ENCODE measurements around the gene SLC35A3. TPM values are rescaled to one million over a fixed set of nuclear protein-coding genes. Genes with fewer than 3 reads are reported as not detected.

The SLC35A3 gene
- total RNA-seq, 3 donors from 2014 or later (not counting 1 experiment from before 2014, with no cell fraction given): 40.2 to 49.8 (median 43.1) TPM

DNA sequence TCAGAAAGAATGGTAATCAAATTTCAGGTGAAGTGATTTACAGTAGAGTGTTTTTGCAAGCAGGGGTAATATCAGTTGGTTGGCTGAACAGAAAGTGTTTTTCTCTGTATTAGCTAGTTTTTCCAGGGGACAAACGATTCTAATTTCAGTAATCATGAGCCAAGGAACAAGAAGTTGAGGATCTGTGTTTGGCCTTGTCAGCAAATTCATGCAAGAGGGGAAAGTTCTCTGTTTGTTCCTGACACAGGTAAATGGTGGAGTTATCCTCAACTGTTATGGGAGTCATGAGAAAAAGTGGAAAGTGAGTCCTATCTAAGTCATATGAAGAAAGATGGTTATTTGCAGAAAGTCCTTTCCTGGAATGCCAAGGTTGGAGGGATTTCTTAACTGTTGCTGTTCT lies 24.6 kb upstream of the SLC35A3 start:
- H3K4me1 Mint-ChIP-seq: no peaks in the 10 kb centered on the region
- Histone ChIP-seq H3K27ac (ENCODE audit: low read length) (no peak overlapping the region), H3K9me3 (ENCODE audit: control insufficient read depth, insufficient read depth, low read length) (no peaks in the 10 kb centered on the region), H3K36me3 (ENCODE audit: control insufficient read depth, insufficient read depth, low read length) (no peaks in the 10 kb centered on the region), H3K4me1 (ENCODE audit: control insufficient read depth, insufficient read depth, low read length) (no peaks in the 10 kb centered on the region), H3K4me3 (ENCODE audit: low read length) (no peak overlapping the region), H3K27me3 (ENCODE audit: control insufficient read depth, insufficient read depth, low read length) (no peaks in the 10 kb centered on the region)
- no peaks in the 10 kb centered on the region for H3K36me3 Mint-ChIP-seq
- TF ChIP-seq, protein P1, sequence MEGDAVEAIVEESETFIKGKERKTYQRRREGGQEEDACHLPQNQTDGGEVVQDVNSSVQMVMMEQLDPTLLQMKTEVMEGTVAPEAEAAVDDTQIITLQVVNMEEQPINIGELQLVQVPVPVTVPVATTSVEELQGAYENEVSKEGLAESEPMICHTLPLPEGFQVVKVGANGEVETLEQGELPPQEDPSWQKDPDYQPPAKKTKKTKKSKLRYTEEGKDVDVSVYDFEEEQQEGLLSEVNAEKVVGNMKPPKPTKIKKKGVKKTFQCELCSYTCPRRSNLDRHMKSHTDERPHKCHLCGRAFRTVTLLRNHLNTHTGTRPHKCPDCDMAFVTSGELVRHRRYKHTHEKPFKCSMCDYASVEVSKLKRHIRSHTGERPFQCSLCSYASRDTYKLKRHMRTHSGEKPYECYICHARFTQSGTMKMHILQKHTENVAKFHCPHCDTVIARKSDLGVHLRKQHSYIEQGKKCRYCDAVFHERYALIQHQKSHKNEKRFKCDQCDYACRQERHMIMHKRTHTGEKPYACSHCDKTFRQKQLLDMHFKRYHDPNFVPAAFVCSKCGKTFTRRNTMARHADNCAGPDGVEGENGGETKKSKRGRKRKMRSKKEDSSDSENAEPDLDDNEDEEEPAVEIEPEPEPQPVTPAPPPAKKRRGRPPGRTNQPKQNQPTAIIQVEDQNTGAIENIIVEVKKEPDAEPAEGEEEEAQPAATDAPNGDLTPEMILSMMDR (IDR thresholded peaks at IDR 0.05): no peak
- peaks cover 0 to 3% of the 10 kb centered on the region in 2 donors for H3K27me3 Mint-ChIP-seq (ENCODE audit: low read depth in 2 of 2)
- intact Hi-C loops (cut with micrococcal nuclease): no loop called here
- H3K9me3 Mint-ChIP-seq: no peaks in the 10 kb centered on the region
- 82% methylated on average over 1 of the region's 1 CpG for WGBS (ENCODE audit: insufficient coverage)
- no peak overlapping the region for H3K4me3 Mint-ChIP-seq
- no peak for DNase-seq
- H3K27ac Mint-ChIP-seq: no peak overlapping the region
- ATAC-seq: no peak

DNA sequence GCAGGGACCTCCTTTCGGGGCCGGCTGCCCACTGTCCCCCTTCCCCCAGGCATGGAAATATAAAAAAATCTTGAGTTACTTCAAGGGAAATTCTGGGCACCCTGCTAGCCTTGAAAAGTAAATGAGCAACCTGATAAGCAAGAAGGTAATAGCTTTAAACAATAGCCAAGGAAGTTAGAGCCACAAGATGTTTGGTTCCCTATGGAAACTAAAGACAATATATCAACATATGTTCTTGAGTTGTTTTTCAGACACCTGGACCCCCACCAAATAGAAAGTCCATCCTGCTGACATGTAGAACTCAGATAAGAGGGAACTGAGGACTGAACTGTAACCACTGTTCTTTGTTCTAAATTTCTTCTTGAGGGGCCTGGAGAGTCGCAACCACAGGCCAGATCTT lies 19.3 kb upstream of the SLC35A3 start:
- H3K27me3 ChIP-seq (ENCODE audit: control insufficient read depth, insufficient read depth, low read length): no peaks in the 10 kb centered on the region
- Mint-ChIP-seq H3K9me3 (no peaks in the 10 kb centered on the region), H3K4me1 (no peaks in the 10 kb centered on the region), H3K36me3 (no peaks in the 10 kb centered on the region), H3K27me3 (ENCODE audit: low read depth in 2 of 2) (peaks cover 0 to 3% of the 10 kb centered on the region in 2 donors), H3K4me3 (no peak overlapping the region), H3K27ac (no peak overlapping the region)
- DNase-seq (no peak), ATAC-seq (no peak)
- H3K36me3 ChIP-seq (ENCODE audit: control insufficient read depth, insufficient read depth, low read length): no peaks in the 10 kb centered on the region
- WGBS (ENCODE audit: insufficient coverage): 87% methylated on average over 3 of the region's 3 CpGs
- TF ChIP-seq, protein P1 (IDR thresholded peaks at IDR 0.05): no peak
- no peak overlapping the region for H3K27ac ChIP-seq (ENCODE audit: low read length)
- intact Hi-C loops (cut with micrococcal nuclease): no loop called here
- no peaks in the 10 kb centered on the region for H3K9me3 ChIP-seq (ENCODE audit: control insufficient read depth, insufficient read depth, low read length)
- H3K4me3 ChIP-seq (ENCODE audit: low read length): no peak overlapping the region
- no peaks in the 10 kb centered on the region for H3K4me1 ChIP-seq (ENCODE audit: control insufficient read depth, insufficient read depth, low read length)

DNA sequence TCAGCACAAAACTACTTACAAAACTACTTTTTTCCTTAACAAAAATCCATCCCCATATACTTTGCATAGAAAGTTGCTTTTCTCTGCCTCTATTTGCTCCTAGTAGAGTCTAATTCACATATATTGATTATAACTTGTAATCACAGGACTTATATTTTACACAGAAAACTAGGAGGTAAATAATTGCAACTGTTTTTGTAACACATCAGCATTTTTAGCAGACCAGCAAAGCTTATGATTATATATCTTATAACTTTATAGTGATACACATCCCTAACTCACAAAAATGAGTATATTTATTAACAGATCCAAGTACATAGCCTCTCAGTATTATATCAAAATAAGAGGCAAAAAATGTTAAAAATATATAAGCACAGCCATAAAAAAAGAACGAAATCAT lies 17.3 kb upstream of the SLC35A3 start:
- TF ChIP-seq, protein P1 (IDR thresholded peaks at IDR 0.05): no peak
- H3K36me3 Mint-ChIP-seq: no peaks in the 10 kb centered on the region
- Histone ChIP-seq H3K9me3 (ENCODE audit: control insufficient read depth, insufficient read depth, low read length) (no peaks in the 10 kb centered on the region), H3K4me1 (ENCODE audit: control insufficient read depth, insufficient read depth, low read length) (no peaks in the 10 kb centered on the region), H3K4me3 (ENCODE audit: low read length) (no peak overlapping the region), H3K27ac (ENCODE audit: low read length) (no peak overlapping the region), H3K36me3 (ENCODE audit: control insufficient read depth, insufficient read depth, low read length) (no peaks in the 10 kb centered on the region), H3K27me3 (ENCODE audit: control insufficient read depth, insufficient read depth, low read length) (no peaks in the 10 kb centered on the region)
- H3K4me3 Mint-ChIP-seq: no peak overlapping the region
- intact Hi-C loops (cut with micrococcal nuclease): no loop called here
- DNase-seq (no peak), ATAC-seq (no peak)
- H3K27me3 Mint-ChIP-seq (ENCODE audit: low read depth in 2 of 2): no peaks in the 10 kb centered on the region
- WGBS (ENCODE audit: insufficient coverage): 91% methylated on average over 1 of the region's 1 CpG
- no peak overlapping the region for H3K27ac Mint-ChIP-seq
- H3K4me1 Mint-ChIP-seq: no peaks in the 10 kb centered on the region
- H3K9me3 Mint-ChIP-seq: no peaks in the 10 kb centered on the region

DNA sequence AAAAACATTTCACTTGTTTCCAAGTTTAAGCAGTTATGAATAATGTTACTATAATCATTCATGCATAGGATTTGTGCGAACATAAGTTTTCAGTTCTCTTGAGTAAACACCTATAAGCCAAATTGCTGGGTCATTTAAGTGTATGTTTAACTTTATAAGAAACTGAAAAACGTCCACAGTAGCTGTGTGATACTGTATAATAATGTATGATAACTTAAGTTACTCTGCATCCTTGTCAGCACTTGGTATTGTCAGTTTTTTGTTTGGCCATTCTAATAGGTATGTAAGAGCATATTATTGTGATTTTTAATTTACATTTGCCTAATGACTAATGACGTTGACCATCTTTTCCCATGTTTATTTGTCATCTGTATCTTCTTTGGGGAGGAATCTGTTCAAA lies 14.4 kb upstream of the SLC35A3 start:
- intact Hi-C loops (cut with micrococcal nuclease): no loop called here
- Histone ChIP-seq H3K4me3 (ENCODE audit: low read length) (no peak overlapping the region), H3K36me3 (ENCODE audit: control insufficient read depth, insufficient read depth, low read length) (no peaks in the 10 kb centered on the region), H3K27ac (ENCODE audit: low read length) (no peak overlapping the region), H3K27me3 (ENCODE audit: control insufficient read depth, insufficient read depth, low read length) (no peaks in the 10 kb centered on the region), H3K9me3 (ENCODE audit: control insufficient read depth, insufficient read depth, low read length) (no peaks in the 10 kb centered on the region), H3K4me1 (ENCODE audit: control insufficient read depth, insufficient read depth, low read length) (no peaks in the 10 kb centered on the region)
- Mint-ChIP-seq H3K36me3 (no peaks in the 10 kb centered on the region), H3K27ac (no peak overlapping the region), H3K27me3 (ENCODE audit: low read depth in 2 of 2) (peaks cover 0 to 5% of the 10 kb centered on the region in 2 donors), H3K9me3 (no peaks in the 10 kb centered on the region), H3K4me1 (no peaks in the 10 kb centered on the region), H3K4me3 (no peak overlapping the region)
- no peak for DNase-seq
- ATAC-seq: no peak
- TF ChIP-seq, protein P1 (IDR thresholded peaks at IDR 0.05): no peak
- 78% methylated on average over 2 of the region's 3 CpGs for WGBS (ENCODE audit: insufficient coverage)

Measured in natural killer cell (primary cell).